Germinal center (tissue), 1 donor: ENCODE results near the gene ETV7.
"Not testable (repeated sequence)": the region's sequence is repeated elsewhere in the genome, so short reads cannot be mapped to it uniquely, and the experiment has no call there.

Source experiments
- DNase-seq: peaks from one replicate; pipeline ENCODE4 v3.0.0; 2012; ENCODE audit warnings: mixed read lengths, low spot score

Gene ETV7

DNA sequence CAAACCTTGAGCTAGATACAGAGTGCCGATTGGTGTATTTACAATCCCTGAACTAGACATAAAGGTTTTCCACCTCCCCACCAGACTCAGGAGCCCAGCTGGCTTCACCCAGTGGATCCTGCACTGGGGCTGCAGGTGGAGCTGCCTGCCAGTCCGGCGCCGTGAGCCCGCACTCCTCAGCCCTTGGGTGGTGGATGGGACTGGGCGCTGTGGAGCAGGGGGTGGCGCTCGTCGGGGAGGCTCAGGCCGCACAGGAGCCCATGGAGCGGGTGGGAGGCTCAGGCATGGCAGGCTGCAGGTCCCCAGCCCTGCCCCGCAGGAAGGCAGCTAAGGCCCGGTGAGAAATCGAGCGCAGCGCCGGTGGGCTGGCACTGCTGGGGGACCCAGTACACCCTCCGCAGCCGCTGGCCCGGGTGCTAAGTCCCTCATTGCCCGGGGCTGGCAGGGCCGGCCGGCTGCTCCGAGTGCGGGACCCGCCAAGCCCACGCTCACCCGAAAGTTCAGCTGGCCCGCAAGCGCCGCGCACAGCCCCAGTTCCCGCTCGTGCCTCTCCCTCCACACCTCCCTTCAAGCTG is 23.3 kb downstream of the ETV7 start:
- not testable (repeated sequence) for DNase-seq

DNA sequence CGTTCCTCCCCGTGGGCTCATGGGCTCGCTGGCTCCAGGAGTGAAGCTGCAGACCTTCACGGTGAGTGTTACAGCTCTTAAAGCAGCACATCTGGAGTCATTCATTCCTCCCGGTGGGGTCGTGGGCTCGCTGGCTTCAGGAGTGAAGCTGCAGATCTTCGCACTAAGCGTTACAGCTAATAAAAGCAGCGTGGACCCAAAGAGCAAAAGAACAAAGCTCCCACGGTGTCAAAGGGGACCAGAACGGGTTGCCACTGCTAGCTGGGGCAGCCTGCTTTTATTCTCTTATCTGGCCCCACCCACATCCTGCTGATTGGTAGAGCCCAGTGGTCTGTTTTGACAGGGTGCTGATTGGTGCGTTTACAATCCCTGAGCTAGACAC is 24.1 kb downstream of the ETV7 start:
- DNase-seq = not testable (repeated sequence)

DNA sequence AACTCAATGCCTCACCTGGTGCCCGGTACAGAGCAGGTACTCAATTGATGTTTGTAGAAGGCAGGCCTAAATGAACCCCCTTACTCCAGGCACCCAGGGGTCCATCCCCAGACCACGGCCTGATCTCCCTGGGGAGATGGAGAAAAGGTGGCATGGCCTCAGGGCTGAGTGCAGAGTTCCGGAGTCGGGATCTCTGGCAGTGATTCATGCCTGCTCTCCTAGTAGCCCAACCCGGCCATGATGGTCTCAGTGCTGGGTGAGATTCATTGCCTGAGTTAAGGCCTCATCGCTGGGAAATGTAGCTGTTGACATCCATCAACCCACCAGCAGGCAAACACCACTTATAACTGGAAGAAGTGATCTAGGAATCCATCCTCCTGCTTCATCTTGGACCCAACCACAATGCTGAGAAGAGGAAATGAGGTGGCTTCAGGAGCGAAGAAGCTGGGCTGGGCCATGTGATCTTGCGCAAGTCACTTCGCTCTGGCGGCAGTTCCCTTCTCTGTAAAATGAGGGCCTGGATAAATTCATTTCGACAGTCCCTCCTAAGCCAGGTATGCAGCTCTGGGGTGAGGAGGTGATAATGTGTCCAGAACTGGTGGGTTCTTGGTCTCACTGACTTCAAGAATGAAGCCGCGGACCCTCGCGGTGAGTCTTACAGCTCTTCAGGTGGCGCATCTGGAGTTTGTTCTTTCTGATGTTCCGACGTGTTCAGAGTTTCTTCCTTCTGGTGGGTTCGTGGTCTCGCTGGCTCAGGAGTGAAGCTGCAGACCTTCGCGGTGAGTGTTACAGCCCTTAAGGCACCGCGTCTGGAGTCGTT is 24.7 kb downstream of the ETV7 start:
- no peak for DNase-seq

DNA sequence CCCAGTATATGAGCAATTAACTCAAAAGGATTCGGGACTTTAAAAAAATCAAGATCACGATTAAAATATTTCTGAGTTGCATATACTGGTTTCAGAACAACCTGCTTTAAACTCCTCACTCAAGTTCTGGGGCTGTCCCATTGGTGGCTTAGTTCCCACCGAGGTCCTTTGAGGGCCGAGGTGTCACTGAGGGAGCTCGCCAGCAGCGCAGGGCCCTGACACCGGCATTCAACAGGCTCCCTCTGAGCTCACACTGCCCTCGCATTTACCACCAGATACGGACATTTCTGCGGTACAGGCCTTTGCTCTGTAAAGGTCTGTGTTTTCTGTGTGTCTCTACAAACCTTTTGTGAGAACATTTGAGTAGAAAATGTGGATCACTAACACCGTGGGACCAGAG is 26.4 kb downstream of the ETV7 start:
- no peak for DNase-seq

DNA sequence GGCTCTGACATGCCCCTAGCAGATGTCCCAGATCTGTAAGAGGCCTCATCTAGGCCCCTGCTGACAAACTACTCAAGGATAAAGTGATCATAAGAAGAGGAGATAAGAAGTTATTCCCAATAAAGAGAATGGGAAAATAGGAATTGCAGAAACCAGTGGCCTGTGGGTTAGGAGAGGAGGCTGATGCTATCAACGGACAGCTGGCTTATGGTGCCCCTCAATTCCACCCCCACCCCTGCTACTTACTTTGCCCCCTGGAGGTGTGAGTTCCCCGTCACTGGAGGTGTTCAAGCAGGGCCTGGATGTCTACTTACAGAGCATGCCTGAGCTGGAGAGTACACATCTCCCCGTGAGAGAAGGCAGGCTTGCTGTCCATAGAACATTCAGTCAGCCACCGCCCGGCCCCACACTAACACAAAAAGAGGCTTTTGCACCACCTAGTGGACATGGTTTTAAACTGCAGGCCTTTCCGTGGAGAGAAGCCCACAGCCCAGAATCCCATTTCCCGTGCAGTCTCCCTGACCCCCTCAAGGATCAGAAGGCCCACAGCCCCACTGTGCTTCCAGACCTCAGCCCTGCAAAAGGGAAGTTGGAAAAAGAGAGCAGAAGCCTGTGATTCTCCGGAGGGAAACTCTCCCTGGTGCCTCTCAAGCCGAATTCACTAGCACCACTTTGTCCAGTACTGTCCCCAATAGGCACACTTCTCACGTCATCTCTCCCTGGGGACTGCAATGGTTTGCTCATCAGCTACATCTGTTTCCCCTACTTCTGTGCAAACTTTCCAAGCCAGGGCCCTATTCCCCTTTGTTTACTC is 27.0 kb downstream of the ETV7 start:
- peak; percentile 82 for DNase-seq

DNA sequence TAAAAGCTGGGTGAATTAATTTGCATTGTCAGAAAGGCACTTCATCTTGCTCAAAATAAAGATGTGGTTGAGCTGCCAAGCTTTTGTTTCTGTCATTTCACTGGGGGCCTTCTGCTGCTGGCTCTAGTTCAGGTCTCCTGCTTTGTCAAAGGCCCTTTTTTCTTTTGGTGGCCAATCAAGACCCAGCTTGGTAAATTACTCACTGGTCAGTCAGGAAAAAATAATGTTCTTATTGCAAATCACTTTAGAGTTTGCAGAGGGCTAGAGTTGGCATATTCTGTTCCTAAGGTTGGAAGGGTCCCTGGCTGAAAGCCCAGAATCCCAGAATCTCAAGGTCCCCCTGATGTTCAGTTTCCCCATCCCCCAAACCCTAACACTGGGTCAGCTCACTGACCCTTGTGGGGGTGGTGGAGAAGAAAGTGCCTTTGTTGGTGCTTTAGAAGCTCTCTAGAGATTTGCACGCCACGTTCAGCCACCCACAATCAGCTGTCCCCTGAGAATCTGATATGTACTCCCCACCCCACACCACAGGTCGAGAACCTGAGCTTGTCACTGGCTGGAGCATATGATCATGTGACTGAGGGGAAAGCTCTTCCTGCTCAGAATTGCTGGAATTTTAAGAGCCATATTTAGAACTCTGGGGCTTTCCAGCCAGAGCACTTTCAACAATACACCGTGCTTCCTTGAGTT is 29.1 kb downstream of the ETV7 start:
- peak; percentile 47 for DNase-seq

DNA sequence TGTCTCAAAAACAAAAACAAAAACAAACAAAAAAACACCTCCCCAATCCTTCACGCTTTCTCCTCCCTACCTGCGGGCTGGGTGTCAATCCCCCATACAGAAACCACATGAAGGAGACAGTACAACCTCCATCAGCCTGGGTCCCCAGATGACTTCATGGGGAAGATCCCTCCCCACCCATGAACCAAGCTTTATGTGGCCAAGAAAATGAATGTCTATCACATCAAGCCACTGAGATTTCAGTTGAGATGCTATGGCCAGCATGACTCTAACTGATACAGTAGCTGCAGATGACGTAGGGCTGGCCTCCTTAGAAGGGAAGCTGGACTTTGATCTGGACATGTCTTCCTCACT is 29.6 kb downstream of the ETV7 start:
- no peak for DNase-seq

DNA sequence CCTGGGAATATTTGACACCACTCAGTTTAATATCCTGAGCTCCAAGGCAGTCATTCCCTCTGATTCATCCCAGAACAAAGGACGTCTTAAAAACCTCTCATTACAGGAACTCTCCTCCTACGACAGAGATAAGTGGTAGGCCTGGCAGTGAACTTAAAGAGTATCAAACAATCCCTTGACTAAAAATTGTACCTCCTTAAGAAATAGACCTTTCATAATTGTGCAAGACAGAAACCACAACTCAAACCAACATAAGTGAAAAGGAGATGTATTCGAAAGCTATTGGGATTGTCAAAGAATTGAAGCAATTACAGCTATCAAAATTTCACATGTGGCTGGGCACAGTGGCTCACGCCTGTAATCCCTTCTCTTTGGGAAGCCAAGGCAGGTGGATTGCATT is 31.6 kb downstream of the ETV7 start:
- DNase-seq = no peak

DNA sequence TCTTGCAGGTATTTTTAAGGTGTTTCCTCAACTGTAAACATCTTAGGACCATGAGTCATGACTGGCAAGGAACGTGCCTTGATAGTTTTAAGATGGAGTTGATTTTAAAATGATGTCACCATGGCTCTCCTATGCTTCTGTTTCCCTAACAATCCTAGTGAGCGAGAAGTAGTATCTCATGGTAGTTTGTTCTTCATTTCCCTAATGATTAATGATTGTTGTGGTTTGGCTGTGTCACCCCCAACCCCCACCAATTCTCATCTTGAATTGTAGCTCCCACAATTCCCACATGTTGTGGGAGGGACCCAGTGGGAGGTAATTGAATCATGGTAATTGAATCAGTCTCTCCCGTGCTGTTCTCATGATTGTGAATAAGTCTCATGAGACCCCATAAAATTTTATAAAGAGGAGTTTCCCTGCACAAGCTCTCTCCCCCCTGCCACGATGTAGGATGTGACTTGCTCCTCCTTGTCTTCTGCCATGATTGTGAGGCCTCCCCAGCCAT is 34.0 kb downstream of the ETV7 start:
- no peak for DNase-seq

DNA sequence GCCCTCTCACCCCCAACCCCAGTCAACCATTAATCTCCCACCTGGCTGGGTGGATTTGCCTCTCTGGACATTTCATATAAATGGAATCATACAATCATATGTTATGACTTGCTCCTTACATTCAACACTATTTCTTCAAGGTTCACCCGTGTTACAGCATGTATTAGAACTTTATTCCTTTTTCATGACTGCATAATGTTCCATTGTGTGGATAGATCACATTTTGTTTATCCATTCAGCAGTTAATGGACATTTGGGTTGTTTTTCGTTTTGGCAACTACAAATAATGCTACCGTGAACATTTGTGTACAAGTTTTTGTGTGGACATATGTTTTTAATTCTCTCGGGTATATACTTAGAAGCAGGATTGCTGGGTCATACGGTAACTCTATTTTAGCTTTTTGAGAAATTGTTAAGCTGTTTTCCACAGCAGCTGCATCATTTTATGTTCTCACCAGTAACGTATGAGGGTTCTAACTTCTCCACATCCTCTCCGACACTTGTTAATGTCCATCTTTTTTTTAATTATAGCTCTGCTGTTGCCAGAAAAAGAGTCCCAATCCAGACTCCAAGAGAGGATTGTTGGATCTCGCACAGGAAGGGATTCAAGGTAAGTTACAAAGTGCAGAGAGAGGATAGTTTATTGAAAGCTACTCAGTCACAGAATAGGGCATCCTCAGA is 34.9 kb downstream of the ETV7 start:
- no peak for DNase-seq

DNA sequence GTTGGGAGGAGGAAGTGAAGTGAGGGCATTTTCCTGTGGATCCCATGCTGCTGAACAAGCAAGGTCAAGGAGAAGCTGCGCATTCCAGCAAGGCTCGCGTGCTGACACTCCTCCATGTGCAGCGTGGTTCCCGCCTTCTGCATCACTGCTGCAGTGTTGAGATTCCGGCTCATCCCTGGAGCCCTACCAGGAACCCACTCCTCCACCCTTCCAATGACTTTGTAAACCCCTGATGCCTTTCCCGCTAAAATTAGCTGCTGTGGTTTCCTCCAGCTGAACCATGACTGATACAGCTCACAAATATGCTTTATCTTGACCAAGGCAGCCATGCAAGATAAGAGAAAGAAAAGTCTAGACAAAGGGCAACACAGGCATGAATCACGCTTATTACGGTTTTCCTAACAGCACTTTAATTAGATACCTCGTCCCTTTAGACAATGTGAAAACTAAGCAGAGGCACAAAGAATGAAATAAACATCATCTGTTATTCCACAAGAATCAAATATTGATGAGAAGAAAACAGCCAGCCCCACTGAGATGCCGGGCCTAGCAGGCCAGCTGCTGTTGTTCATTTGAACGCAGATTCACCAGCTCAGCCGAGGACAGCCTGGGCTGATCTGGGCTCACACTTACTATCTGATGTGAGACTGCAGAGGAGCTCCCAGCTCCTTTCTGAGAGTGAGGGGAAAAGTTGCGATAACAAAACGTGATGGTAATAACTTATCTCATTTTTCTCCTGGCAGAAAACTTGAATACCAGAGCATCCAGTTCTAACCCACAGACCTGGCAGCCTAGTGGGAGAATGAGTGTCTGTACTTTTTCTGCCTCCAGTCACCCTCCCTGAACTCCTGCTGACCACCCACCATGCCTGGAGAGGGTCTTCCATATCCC is 36.5 kb downstream of the ETV7 start:
- no peak for DNase-seq

DNA sequence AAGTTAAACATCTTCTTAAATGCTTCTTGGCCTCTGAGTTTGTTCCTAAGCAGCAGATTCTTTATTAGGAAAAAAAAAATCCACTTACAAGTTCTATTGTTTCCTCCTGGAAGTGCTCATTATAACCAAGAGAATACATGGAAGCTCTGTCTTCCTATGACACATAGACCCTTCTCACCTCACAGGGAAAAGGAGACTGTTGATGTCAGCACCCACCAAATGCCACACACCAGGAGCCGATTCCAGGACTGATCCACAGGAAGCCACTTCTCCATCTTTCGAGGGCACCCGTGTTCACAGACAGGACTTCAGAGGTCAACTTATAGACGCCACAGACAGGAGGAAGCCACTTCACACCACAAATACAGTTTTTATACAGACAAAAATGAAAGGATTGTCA is 37.4 kb downstream of the ETV7 start:
- no peak for DNase-seq

DNA sequence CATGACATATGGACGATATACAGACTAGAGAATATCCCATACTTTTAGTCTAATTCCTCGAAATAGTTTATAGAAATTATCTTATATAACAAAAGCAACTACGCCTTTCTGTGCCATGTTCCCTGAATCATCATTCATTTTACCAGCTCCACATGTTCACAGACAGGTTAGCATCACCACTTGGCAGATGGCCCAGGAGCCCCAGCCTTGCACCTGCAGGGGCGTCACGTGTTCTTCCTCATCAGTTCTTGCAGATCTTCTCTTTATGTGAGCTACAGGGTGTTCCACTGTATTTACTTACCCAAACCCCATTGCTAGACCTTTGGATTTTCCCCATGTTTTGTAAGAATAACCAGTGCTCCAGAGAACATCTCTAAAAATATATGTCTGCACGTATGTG is 38.2 kb downstream of the ETV7 start:
- peak; percentile 47 for DNase-seq

DNA sequence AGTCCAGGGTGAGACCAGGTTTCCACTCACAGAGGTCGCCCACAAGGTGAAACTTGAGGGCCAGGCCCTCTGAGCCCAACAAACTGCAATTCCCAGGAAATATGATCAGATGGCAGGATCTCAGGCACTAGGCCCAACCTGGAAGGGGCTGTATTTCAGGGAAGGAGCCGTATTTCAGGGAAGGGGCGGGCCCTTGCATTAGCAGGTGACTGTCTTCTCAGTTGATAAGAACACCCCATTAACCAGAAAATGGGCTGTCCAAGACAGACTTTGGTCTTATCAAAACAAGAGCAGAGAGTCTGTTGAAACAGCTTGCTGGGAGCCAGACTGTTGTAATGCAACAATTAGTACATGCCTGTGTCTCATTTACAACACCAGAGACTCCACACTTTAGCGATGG is 39.8 kb downstream of the ETV7 start:
- DNase-seq = no peak

DNA sequence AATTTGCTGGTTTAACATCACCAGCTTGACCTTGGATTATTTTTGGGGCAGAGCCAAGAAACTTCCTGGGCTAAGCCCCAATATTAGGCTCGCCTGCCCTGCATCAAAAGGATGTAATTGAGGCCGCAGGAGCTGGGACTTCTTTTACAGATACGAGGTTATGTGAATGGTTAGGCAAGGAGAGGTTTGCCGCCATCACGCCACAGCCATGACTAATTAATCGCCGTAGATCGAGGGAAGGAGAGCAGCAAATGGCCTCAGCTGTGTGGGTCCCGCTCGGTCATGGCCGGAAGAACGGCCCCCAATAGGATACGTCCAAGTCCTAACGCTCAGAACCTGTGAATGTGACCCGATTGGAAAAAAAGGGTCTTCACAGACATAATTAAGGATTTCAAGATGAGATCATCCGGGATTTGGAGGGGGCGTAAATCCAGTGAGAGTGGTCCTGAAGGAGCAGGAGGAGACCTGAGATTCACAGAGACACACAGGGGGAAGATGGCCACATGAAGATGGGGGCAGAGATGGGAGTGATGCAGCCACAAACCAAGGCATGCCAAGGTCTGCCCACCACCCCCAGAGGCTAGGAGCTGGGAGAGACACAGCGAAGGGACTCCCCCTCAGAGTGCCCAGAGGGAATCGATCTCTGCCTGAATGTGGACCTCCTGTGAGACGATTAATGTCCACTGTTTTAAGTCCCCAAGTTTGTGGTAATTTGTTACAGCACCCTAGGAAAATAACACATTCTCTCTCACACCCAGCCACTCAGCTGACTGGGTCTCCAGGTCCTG is 40.8 kb downstream of the ETV7 start:
- DNase-seq = no peak

DNA sequence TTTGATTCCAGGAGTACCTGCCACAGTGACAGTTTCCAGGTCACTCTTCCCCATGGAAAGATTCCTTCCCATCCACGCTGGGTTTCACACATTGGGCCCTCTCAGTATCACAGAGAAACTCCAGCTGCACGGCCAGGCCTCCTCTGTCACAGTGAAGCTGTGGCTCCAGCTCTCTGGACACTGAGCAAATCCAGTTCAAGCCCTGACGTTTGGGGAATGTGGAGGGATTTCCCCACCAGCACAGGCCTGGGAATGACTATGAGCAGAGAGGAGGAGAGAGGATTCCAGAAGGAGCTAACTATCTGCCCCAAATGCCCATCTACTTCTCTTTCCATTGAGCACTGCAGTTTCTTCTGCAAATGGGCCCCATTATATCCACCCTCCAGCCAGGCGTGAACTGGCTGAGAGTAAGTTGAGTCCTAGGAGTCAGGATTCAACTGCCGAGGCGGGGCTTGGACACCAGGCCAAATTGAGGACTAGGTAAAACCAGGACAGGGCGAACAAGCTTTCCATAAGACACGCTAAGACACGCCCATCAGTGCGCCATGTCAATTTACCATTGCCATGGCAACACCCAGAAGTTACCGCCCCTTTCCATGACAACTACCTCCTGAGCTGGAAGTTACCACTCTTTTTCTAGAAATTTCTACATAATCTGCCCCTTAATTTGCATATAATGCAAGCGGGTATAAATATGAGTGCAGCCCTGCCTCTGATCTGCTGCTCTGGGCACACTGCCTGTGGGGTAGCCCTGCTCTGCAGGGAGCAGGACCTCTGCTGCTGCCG is 41.6 kb downstream of the ETV7 start:
- DNase-seq = no peak

DNA sequence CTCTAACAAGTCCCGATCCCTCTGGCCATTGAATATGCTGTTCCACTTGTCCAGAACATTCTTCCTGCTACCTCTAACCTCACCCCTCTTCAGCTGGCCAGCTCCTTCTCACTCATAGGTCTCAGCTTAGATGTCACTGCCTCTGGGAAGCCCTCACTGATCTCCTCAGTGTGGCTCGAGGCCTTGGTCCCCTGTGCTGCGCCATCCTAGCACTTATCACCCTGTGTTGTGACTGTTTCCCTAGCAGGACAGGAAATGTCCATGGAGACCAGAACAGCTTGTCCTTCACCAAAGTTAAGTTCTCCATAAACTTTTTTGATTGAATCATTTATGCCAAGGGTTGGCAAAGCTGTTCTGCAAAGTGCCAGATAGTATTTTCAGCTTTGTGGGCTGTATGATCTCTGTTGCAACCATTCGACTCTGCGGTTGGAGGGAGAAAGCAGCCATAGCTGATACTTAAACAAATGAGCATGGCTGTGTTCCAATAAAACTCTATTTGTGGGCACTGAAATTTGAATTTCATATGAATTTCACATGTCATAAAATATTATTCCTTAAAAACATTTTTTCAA is 44.3 kb downstream of the ETV7 start:
- DNase-seq = no peak

DNA sequence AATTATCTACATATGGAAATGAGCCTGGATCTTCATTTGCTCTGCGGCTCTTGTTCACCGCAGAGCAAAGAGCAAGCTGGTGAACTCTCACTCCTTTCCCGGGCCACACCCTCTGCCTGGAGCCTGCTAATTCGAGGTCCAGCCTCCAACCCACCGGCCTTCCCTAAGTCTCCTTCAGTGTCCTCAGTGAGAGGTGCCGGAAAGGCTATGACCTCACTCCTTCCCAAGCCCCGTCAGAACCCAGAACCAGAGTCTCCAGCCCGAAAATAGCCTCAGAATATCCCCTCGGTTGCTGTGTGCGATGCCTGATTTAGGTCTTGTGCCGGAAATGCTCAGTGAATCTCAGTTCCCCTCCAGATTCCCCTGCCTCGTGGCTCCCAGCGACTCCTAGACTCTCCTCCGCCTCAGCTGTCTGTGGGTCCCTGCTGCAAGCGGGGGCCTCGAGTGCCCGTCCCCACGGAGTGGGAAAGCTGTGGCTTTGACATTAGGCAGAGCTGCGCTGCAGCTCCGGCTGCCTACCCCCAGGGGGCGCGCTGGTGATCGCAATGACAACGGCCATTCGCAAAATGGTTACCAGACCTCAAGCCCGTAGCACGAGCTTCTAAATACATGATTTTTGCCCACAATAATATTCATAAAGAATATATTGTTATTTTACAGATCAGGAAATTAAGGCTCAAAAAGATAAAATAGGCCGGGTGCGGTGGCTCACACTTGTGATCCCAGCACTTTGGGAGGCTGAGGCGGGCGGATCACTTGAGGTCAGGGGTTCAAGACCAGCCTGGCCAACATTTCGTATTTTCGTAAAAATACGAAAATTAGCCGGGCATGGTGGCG is 46.6 kb downstream of the ETV7 start:
- DNase-seq = peak; percentile 82
